ENCODE measurements around the gene HTRA1.

GRCh38 chr10:122450353-122450990 lies 10.9 kb upstream of the HTRA1 start:
- TF ChIP-seq, protein P1, sequence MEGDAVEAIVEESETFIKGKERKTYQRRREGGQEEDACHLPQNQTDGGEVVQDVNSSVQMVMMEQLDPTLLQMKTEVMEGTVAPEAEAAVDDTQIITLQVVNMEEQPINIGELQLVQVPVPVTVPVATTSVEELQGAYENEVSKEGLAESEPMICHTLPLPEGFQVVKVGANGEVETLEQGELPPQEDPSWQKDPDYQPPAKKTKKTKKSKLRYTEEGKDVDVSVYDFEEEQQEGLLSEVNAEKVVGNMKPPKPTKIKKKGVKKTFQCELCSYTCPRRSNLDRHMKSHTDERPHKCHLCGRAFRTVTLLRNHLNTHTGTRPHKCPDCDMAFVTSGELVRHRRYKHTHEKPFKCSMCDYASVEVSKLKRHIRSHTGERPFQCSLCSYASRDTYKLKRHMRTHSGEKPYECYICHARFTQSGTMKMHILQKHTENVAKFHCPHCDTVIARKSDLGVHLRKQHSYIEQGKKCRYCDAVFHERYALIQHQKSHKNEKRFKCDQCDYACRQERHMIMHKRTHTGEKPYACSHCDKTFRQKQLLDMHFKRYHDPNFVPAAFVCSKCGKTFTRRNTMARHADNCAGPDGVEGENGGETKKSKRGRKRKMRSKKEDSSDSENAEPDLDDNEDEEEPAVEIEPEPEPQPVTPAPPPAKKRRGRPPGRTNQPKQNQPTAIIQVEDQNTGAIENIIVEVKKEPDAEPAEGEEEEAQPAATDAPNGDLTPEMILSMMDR (conservative IDR thresholded peaks at IDR 0.05 in 1 of 2, IDR thresholded peaks at IDR 0.05 in 1 of 2; ENCODE audit: extremely low read depth in 1 of 2, insufficient read depth in 1 of 2, low read depth in 1 of 2, low read length in 2 of 2): no peak
- no peak for TF ChIP-seq EZH2 (IDR thresholded peaks at IDR 0.05; ENCODE audit: borderline replicate concordance, low read length)
